GM13976 (cell line): ENCODE results near the gene DAB1.
"Not testable (repeated sequence)": the region's sequence is repeated elsewhere in the genome, so short reads cannot be mapped to it uniquely, and the experiment has no call there.

Source experiments
- DNase-seq: peaks from one replicate; pipeline ENCODE4 v3.0.0; 2012; ENCODE audit warnings: low spot score
- in situ Hi-C: fragments of 300-500 bp; cut with MboI; formaldehyde crosslinking; loops from one replicate; pipeline ENCODE4 v1.12.0; 2022; ENCODE audit warnings: low sequenced_read_pairs, mixed read lengths, inconsistent platforms; ENCODE audit not compliant: unreplicated experiment
- TF ChIP-seq, protein P1 (sequence below): IDR thresholded peaks from 2 replicates; pipeline ENCODE4 v1.5.1; 2012; ENCODE audit warnings: borderline replicate concordance, mild to moderate bottlenecking; ENCODE audit not compliant: insufficient read depth; ENCODE audit errors: extremely low read depth, missing control alignments, control extremely low read depth

Gene DAB1

DNA sequence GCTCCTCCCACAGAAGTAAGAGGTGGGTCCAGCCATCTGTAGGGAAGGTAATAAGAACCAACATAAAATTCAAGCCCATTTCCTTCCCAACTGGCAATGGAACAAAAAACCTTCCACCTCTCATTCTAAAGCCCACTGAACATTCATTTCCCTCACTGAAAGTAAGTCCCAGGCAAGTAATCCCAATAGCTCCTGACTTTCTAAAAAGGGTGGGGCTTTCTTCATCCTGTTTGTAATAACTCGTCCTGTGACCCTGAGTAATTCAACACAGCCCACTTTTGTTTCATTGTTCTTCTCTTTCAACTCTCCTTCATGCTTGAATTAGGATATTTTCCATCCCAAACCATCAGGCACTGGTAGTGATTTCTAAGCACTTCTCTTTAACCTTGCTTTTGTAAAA lies 74.9 kb downstream of the DAB1 start:
- in situ Hi-C loops, result no loop called here
- DNase-seq, result no peak
- TF ChIP-seq, protein P1, sequence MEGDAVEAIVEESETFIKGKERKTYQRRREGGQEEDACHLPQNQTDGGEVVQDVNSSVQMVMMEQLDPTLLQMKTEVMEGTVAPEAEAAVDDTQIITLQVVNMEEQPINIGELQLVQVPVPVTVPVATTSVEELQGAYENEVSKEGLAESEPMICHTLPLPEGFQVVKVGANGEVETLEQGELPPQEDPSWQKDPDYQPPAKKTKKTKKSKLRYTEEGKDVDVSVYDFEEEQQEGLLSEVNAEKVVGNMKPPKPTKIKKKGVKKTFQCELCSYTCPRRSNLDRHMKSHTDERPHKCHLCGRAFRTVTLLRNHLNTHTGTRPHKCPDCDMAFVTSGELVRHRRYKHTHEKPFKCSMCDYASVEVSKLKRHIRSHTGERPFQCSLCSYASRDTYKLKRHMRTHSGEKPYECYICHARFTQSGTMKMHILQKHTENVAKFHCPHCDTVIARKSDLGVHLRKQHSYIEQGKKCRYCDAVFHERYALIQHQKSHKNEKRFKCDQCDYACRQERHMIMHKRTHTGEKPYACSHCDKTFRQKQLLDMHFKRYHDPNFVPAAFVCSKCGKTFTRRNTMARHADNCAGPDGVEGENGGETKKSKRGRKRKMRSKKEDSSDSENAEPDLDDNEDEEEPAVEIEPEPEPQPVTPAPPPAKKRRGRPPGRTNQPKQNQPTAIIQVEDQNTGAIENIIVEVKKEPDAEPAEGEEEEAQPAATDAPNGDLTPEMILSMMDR, result no peak

DNA sequence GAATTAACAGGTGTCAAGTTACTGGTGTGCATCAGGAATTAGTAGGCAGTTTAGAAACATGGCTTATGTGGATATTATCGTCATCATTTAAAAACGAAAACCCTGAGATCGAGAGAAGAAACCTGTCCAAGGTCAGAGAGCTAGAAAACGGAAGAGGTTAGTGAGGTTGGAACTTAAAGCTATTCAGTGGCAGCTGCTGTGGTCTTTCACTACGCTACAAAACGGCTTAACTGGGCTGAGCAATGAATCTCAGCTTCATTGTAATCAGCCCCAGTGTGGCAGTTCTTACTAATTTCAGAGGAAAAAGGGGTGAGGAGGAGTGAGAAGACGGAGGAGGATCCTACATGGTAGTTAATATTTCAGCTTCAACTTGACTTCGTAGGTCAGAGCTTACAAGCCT lies 77.9 kb downstream of the DAB1 start:
- DNase-seq, result no peak
- TF ChIP-seq, protein P1, result no peak
- in situ Hi-C loops, result no loop called here

DNA sequence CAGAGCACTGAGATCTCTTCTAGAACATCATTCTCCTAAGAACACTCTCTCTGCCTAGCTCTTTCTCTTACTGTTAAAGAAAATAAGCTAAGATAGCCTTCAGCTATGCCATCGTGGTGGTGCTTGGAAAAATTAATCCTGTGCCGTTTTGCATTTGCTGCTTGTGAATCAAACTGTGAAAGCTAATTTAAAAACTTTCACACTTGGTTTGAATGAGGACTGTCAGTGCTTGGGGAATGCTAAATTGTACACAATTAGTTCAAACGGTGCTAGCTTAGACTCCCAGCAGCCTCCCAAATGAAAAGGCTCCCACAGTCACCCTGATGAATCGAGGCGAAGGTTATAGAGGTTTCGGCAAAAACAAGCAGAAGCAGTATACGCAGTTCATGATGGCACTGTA lies 79.6 kb downstream of the DAB1 start:
- TF ChIP-seq, protein P1, result no peak
- DNase-seq, result no peak
- in situ Hi-C loops, result no loop called here

DNA sequence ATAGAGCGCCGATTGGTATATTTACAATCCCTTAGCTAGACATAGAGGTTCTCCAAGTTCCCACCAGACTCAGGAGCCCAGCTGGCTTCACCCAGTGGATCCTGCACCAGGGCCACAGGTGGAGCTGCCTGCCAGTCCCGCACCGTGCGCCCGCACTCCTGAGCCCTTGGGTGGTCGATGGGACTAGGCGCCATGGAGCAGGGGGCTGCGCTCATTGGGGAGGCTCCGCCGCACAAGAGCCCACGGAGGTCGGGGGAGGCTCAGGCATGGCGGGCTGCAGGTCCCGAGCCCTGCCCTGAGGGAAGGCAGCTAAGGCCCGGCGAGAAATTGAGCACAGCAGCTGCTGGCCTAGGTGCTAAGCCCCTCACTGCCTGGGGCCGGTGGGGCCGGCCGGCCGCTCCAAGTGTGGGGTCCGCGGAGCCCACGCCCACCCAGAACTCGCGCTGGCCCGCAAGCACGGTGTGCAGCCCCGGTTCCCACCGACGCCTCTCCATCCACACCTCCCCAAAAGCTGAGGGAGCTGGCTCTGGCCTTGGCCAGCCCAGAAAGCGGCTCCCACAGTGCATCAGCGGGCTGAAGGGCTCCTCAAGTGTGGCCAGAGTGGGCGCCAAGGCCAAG lies 80.5 kb downstream of the DAB1 start:
- DNase-seq, in situ Hi-C loops: not testable (repeated sequence)

DNA sequence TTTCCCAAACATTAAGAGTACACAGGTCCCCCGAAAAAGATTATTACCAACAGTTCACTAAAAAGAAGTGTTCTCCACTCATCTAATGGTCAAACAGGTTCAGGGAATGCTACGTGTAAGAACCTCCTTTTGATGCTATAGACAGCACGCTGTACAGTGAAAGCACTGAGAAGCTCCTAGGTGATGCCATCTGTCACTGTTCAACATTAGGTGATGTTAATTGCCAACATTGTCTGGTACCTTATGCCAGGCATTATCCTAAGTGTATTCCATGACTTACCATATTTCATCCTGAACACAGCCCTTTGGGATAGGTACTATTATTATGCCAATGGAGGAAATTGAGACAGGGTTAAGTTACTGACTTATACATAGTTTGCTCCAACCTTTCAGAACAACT lies 82.1 kb downstream of the DAB1 start:
- in situ Hi-C loops, result no loop called here
- TF ChIP-seq, protein P1, result no peak
- no peak for DNase-seq

DNA sequence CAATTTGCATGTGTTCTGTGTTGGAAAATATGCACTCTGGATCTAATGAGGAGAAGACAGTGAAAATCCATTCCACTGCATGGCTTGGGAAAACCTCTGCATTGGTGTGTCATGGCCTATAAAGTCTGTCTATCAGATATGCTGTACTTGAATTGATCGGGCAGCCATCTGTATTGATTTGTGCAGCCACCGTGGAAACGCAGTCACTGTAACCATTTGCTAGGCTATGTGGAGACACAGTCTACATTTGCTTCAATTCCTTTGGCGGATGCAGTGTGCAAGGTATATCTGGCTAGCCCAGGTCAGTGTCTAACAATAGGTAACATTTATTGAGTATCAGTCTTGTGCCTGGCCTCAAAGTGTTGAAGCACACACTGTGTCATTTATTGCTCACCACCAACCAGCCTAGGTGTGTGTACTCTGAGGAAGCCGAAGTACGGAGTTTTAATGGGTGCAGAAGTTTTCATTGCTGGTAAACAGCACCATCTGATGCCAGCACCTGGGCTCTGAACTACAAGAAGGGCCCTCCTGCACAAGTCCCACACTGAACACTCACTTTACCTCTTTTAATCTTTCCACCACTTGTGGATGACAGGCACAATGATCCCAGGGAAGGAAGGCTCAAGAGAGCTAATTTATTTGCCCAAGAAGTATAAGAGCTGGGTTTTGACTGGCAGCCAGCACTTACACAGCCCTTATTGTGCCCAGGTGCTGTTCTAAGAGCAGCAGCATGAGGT lies 83.4 kb downstream of the DAB1 start:
- DNase-seq, result no peak
- TF ChIP-seq, protein P1, result no peak
- in situ Hi-C loops, result no loop called here

DNA sequence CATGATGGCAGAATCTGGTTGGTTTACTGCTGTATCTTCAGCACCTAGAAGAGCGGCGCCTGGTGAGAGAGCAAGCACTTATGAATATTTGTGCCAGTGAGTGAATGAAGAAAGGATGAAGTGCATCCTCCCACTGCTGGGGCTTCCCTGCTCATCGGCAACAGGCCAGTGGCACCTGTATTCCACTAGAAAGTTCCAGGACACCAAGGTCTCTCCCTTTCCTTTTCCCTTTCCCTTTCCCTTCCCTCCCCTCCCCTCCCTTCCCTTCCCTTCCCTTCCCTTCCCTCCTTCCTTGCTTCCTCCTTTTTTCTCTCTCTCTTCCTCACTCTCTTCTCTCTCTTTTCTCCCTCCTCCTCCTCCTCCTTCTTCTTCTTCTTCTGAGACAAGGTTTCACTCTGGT lies 86.2 kb downstream of the DAB1 start:
- in situ Hi-C loops, result no loop called here
- TF ChIP-seq, protein P1, result no peak
- no peak for DNase-seq
